Measurements from ENCODE around the gene SATB2. TPM values are rescaled to one million over a fixed set of nuclear protein-coding genes. Genes with fewer than 3 reads are reported as not detected.

SATB2 gene
- total and polyA plus RNA-seq, 2 experiments from 2014 or later, result 1.6 to 6.0 TPM

DNA sequence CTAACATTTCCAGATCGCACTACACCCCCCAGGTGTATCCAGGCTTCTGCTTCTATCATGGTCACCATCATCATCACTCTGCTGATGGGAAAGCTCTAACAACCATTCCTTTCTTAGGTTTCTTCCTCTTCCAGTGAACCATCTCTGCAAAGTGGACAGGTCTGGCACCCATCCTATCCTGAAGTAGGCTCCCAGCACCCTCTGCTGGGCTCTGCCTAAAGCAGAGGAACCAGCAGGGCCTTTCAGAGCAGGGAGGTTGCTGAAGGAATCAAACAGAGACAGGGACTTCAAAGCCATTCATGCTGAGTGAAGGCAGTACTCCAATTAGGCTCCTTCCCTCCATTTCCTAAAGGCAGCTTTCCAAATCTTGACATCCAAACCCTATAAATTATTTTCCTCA, 27.2 kb upstream of the SATB2 start:
- Histone ChIP-seq H3K27me3 (ENCODE audit: insufficient read depth) (no peaks in the 10 kb centered on the region), H4K20me1 (replicated peaks; ENCODE audit: insufficient read depth) (no peaks in the 10 kb centered on the region), H3K9me2 (ENCODE audit: insufficient read depth) (no peaks in the 10 kb centered on the region), H3K79me2 (replicated peaks; ENCODE audit: insufficient read depth) (no peaks in the 10 kb centered on the region), H3K27ac (ENCODE audit: low read depth) (no peak overlapping the region), H2AFZ (no peak overlapping the region), H3K36me3 (ENCODE audit: insufficient read depth) (no peaks in the 10 kb centered on the region), H3F3A (replicated peaks; ENCODE audit: low read depth) (no peaks in the 10 kb centered on the region), H3K4me3 (no peak overlapping the region), H3K4me2 (no peak overlapping the region), H3K4me1 (ENCODE audit: insufficient read depth) (no peaks in the 10 kb centered on the region)
- TF ChIP-seq STAT1 (IDR thresholded peaks at IDR 0.05; ENCODE audit: unreplicated experiment) (no peak), ZNF331 (CRISPR knock-in tag; IDR thresholded peaks at IDR 0.05; ENCODE audit: low read depth) (no peak), ZNF114 (CRISPR knock-in tag; IDR thresholded peaks at IDR 0.05) (no peak), CTCF (conservative IDR thresholded peaks at IDR 0.05; ENCODE audit: low read depth in 2 of 2) (peak; percentile 38 to 81), POLR2AphosphoS5 (IDR thresholded peaks at IDR 0.05; ENCODE audit: low read depth) (no peak)
- Mint-ChIP-seq H3K4me1 (peaks cover 4% of the 10 kb centered on the region; the same call in 2 of the 3 replicates), H3K27me3 (ENCODE audit: insufficient read depth, low read depth, poor library complexity) (peaks cover 2% of the 10 kb centered on the region), H3K27ac (no peak overlapping the region), H3K36me3 (ENCODE audit: low read depth) (no peaks in the 10 kb centered on the region), H3K9me3 (no peaks in the 10 kb centered on the region; the same call in 2 of the 3 replicates), H3K4me3 (no peak overlapping the region)
- DNase-seq (ENCODE audit: low spot score) (peak; percentile 41), ATAC-seq (peak; percentile 59)

DNA sequence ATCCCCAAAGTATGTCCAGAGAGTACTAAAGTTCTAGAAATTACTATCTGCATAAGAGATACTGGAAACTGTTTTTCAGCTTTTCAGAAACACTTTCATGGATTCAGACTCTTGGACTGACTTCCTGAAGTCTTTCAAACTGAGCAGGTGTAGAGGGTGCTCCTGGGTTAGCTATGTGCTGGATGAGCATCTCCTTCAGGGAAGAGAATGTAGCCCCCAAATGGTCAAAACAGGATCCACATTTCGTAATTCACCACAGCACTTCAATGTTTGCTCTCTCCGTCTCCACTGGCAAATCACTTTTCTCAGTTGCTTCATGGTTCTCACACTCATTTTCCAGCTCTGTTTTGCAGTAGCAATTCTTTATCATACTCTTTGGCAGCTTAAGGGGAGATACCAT, 23.2 kb upstream of the SATB2 start:
- no peaks in the 10 kb centered on the region for H4K20me1 ChIP-seq (replicated peaks; ENCODE audit: insufficient read depth)
- H3K27ac ChIP-seq (ENCODE audit: low read depth), result no peak overlapping the region
- no peaks in the 10 kb centered on the region for H3K4me1 ChIP-seq (ENCODE audit: insufficient read depth)
- TF ChIP-seq ZNF114 (CRISPR knock-in tag; IDR thresholded peaks at IDR 0.05) (no peak), EZH2 (IDR thresholded peaks at IDR 0.05; ENCODE audit: low read depth, unreplicated experiment) (no peak), NANOG (IDR thresholded peaks at IDR 0.05; ENCODE audit: borderline replicate concordance) (no peak), STAT1 (IDR thresholded peaks at IDR 0.05; ENCODE audit: unreplicated experiment) (no peak), EZH2phosphoT487 (IDR thresholded peaks at IDR 0.05; ENCODE audit: unreplicated experiment) (no peak), CTCF (conservative IDR thresholded peaks at IDR 0.05; ENCODE audit: low read depth in 2 of 2) (peak; percentile 17 to 47; a peak in 2 of 4 replicates)
- TF ChIP-seq, protein P1, sequence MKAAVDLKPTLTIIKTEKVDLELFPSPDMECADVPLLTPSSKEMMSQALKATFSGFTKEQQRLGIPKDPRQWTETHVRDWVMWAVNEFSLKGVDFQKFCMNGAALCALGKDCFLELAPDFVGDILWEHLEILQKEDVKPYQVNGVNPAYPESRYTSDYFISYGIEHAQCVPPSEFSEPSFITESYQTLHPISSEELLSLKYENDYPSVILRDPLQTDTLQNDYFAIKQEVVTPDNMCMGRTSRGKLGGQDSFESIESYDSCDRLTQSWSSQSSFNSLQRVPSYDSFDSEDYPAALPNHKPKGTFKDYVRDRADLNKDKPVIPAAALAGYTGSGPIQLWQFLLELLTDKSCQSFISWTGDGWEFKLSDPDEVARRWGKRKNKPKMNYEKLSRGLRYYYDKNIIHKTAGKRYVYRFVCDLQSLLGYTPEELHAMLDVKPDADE (IDR thresholded peaks at IDR 0.05), result no peak
- peak; percentile 27 for DNase-seq (ENCODE audit: low spot score)
- H2AFZ ChIP-seq, result no peak overlapping the region
- H3K27ac Mint-ChIP-seq, result no peak overlapping the region
- peak; percentile 56 for ATAC-seq
- H3K4me3 ChIP-seq, result no peak overlapping the region
- H3K79me2 ChIP-seq (replicated peaks; ENCODE audit: insufficient read depth), result no peaks in the 10 kb centered on the region
- no peaks in the 10 kb centered on the region for H3F3A ChIP-seq (replicated peaks; ENCODE audit: low read depth)
- no peak overlapping the region for H3K4me3 Mint-ChIP-seq
- no peaks in the 10 kb centered on the region; the same call in 2 of the 3 replicates for H3K9me3 Mint-ChIP-seq
- no peaks in the 10 kb centered on the region for H3K9me2 ChIP-seq (ENCODE audit: insufficient read depth)
- no peaks in the 10 kb centered on the region for H3K36me3 ChIP-seq (ENCODE audit: insufficient read depth)
- no peaks in the 10 kb centered on the region for H3K27me3 ChIP-seq (ENCODE audit: insufficient read depth)
- no peaks in the 10 kb centered on the region for H3K36me3 Mint-ChIP-seq (ENCODE audit: low read depth)
- H3K4me2 ChIP-seq, result no peak overlapping the region
- H3K27me3 Mint-ChIP-seq (ENCODE audit: insufficient read depth, low read depth, poor library complexity), result peaks cover 2% of the 10 kb centered on the region
- peaks cover 4% of the 10 kb centered on the region; the same call in 2 of the 3 replicates for H3K4me1 Mint-ChIP-seq
